COLO829 (cell line): ENCODE measurements around the gene ZNF546.
A peak's percentile ranks its signal among the peaks of the same experiment; 100 is the strongest.
"Not testable (repeated sequence)": the region's sequence is repeated elsewhere in the genome, so short reads cannot be mapped to it uniquely, and the experiment has no call there.

ENCODE experiments used
- DNase-seq: peaks from one replicate; pipeline ENCODE4 v3.0.0; 2012; ENCODE audit warnings: low spot score

ZNF546 gene

DNA sequence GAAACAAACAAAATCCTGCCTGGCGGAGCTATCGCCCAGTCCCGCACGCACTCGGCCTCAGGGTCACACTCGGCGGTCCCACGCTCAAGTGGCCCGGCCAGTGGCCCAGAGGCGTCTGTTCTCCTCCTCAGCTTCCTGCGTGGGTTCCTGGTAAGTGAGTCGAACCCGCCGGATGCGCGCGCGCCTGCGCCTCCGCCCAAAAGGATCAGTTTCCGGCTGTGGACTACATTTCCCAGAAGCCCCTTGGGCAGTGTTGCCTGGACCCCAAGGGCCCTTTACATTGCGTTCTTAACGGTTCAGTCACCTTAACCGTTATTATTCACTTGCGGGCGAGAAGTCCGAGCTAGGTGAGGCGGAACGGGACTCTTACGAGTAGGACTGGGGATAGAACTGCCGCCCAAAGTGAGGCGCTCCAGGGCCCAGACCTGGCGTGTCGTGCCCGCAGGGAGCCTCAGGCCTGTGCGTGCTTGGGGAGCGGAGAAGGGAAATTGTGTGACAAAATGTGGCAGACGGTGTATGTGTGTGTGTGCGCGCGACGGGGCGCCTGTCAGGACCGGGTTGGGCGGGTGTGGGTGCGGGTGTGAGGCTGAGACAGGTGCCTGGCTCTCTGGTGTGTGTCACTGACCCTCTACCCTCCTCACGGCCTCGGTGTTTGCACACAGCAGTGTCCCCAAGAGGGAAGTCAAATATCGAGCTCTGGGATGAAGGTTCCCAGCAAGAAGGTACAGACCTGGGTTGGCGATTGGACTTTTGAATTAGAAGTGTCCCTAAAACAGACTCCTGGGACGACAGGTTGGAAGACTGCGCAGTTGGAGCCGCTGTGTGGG, at the start of gene ZNF546:
Gene ZNF546, plus strand, starts transcription at position 250 of the 827 bp plus-strand sequence. CDS start 1,267 bp downstream, outside the sequence.
- DNase-seq, result peak; percentile 94

DNA sequence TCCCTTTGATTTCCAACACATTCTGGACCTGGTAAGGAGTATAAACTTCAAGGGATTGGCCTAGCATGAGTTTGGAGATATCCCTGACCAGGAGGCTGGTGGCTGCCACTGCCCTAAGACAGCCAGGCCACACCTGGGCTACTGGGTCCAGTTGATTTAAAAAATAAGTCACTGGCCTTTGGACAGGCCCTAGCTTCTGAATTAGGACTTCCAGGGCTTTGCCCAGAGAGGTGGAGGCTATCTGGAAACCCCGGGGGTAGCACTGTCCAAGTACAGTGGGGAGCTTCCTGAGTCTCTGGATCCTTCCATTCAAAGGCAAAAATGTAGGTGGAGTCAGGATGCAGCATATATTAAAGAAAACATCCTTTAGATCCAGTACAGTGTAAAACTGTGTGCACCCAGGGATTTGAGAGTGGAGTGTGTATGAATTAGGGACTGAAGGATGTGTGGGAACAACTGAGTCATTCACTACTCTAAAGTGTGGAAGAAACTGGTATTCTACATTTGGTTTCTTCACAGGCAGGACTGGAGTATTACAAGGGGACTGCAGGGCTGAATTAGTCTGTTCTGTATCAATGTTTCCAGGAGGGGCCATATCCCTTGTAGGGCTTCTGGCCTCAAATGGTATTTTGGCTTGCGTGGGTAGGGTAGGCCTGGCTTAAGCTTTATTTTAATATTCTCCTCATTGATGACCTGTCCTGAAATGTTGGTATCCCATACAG, 47.7 kb upstream of the ZNF546 start:
- no peak for DNase-seq

DNA sequence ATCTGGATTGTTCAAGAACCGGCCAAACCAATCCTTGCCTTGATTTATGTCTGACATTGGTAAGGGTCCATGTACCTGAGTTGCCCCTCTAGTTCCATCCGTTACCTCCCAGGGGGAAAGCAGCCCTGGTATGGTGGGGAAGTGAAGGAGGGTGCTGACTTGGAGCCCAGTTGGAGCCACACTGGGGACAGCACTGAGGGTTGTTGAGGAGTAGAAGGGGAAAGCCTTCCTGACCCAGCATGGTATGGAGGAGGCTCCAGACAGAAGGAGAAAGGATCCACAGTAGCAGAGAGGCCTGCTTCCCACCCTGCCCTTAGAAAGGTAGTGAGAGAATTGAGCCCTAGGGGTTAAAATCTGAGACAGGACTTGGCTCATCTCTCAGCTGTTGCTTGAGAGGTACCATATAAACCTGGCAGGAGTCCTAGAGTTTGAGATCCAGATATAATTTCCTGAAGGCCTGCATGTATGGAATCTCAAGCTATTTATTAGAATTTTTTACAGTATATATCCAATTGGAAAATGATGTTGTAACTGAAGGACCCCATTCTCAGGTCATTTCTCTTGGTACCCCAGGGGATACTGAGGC, 45.7 kb upstream of the ZNF546 start:
- no peak for DNase-seq

DNA sequence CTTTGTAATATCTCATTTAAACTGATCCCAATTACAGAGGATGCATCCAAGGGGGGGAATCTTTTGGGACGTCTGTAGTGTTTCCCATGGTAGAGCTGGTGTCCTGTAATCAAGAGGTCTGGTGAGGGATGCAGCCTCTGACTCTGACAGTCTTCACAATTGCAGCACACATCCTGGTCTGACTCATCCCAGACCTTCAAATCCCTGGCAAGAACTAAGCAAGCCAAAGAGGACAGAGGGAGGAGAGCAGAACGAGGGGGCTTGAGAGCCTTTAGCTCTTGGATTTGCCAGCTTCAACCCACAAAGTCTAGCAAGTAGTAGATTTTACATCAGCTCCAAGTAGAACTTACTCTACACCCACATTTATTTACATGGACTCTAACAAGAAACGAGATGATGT, 45.2 kb upstream of the ZNF546 start:
- DNase-seq, result peak; percentile 35

DNA sequence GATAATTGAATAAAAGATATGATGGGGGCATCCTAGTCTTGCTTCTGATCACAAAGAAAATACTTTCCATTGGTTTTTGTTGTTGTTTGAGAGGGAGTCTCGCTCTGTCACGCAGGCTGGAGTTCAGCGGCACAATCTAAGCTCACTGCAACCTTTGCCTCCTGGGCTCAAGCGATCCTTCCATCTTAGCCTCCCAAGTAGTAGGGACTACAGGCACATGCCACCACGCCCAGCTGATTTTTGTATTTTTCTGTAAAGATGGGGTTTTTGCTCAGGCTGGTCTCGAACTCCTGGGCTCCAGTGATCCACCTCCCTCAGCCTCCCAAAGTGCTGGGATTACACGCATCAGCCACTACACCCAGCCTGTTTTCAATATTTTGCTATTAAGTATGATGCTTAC, 42.9 kb upstream of the ZNF546 start:
- DNase-seq, result no peak

DNA sequence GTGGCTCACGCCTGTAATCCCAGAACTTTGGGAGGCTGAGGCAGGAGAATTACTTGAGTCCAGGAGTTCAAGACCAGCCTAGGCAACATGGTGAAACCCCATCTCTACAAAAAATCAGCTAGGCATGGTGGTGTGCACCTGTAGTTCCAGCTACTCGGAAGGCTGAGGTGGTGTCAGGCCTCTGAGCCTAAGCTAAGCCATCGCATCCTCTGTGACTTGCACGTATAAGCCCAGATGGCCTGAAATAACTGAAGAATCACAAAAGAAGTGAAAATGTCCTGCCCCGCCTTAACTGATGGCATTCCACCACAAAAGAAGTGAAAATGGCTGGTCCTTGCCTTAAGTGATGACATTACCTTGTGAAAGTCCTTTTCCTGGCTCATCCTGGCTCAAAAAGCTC, 39.0 kb upstream of the ZNF546 start:
- not testable (repeated sequence) for DNase-seq

DNA sequence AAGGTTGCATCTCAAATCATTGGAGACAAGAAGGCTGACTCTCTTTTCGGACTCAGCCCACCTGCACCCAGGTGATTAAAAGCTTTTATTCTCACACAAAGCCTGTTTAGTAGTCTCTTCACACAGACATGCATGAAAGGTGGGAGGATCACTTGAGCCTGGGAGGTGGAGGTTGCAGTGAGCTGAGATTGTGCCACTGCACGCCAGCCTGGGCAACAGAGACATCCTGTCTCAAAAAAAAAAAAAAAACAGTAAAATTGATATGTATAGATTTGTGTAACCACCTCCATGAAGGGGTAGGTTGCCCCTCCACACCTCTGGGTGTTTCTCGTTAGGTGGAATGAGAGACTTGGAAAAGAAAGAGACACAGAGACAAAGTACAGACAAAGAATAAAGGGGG, 37.9 kb upstream of the ZNF546 start:
- not testable (repeated sequence) for DNase-seq

DNA sequence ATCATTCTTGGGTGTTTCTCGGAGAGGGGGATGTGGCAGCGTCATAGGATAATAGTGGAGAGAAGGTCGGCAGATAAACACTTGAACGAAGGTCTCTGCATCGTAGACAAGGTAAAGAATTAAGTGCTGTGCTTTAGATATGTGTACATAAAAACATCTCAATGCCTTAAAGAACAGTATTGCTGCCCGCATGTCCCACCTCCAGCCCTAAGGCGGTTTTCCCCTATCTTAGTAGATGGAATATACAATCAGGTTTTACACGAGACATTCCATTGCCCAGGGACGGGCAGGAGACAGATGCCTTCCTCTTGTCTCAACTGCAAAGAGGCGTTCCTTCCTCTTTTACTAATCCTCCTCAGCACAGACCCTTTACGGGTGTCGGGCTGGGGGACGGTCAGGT, 37.5 kb upstream of the ZNF546 start:
- not testable (repeated sequence) for DNase-seq

DNA sequence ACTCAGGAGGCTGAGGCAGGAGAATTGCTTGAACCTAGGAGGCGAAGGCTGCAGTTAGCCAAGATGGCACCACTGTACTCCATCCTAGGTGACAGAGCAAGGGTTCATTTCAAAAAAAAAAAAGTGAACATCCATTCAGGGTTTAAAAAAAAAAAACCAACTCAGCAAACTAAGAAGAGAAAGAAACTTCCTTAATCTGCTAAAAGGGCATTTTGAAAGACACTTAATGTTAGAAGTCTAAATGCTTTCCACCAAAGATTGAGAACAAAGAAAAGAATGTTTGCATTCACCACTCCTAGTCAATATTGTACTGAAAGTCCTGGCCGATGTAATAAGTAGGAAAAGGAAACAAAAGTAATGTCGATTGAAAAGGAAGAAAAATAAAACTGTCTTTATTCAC, 33.0 kb upstream of the ZNF546 start:
- DNase-seq, result no peak

DNA sequence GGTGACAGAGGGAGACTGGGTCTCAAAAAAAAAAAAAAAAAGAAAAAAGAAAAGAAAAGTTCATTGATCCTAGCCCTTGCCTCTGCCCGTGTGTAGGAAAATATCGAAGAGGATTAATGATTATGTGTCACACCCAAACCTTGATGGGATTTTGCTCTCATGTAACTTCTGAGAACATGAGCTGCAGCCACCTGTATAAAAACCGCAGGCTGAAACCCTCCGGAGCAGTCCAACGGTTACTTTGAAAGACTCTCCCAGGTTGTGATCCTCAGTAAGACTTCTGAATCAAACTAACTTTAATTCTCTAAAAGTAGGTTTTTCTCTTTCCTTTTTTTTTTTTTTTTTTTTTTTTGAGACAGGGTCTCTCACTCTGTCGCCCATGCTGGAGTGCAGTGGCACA, 30.2 kb upstream of the ZNF546 start:
- DNase-seq, result no peak

DNA sequence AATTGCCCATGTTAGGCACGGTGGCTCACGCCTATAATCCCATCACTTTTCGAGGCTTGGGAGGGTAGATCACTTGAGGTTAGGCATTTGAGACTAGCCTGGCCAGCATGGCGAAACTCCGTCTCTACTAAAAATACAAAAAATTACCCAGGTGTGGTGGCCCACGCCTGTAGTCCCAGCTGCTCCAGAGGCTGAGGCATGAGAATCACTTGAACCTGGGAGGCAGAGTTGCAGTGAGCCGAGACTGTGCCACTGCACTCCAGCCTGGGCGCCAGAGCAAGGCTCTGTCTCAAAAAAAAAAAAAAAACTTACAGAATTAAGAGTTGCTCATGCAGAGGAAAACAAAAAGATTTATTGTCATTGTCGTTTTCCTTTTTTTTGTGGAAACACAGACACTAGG, 29.3 kb upstream of the ZNF546 start:
- no peak for DNase-seq

DNA sequence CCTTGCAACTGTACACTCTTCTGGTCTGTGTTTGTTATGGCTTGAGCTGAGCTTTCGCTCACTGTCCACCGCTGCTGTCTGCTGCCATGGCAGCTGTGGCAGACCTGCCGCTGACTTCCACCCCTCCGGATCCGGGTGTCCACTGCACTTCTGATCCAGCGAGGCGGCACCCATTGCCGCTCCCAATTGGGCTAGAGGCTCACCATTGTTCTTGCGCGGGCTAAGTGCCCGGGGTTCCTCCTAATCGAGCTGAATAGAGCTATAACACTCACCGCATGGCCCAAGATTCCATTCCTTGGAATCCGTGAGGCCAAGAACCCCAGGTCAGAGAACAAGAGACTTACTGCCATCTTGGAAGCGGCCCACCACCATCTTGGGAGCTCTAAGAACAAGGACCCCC, 28.1 kb upstream of the ZNF546 start:
- no peak for DNase-seq

DNA sequence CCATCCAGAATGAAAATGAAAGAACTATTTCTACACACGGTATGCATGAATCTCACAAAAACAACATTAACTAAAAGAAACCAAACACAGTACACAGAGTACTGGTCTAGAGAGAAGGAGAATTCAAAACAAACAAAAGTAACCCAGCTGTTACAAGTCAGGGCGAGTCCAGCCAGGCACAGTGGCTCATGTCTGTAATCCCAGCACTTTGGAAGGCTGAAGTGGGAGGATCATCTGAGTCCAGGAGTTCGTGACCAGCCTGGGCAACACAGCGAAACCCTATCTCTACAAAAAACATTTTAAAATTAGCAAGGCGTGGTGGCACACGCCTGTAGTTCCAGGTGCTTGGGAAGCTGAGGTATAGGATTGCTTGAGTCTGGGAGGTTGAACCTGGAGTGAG, 27.6 kb upstream of the ZNF546 start:
- no peak for DNase-seq

DNA sequence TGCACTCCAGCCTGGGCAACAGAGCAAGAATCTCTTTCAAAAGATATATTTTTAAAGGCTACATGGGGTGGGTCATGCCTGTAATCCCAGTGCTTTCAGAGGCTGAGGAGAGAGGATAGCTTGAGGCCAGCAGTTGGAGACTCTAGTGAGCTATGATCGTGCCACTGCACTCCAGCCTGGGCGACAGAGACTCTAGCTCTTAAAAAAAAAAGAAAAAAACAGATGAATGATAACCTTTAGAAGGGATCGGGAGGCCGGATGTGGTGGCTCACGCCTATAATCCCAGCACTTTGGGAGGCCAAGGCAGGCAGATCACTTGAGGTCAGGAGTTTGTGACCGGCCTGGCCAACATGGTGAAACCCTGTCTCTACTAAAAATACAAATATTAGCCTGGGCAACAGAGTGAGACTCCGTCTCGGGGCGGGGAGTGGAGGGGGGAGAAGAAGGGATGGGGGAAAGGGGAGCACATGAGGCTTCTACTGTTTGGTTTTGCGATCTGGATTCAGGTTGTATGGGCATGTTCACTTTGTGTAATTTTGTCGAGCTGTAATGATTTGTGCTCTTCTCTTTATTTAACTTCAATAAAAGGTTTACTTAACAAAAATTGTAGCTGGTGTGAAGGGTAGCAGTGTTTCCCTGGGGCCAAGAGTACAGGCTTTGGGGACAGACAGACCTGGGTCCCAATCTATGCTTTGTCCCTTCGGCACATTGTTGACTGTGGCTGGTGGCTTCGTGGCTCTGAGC, 27.0 kb upstream of the ZNF546 start:
- DNase-seq, result no peak

DNA sequence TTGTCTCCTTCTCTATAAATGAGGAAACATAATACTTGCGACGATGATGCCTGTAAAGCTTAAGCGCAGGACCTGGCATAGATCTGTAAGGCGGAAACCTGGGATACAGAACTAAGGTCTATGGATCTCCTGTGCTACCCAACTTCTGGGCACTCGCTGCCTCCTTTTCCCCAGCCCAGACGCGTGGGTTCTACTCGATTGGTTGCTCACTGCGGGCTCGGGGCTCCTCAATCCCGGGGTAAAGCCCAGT, 26.5 kb upstream of the ZNF546 start:
- DNase-seq, result peak; percentile 7

DNA sequence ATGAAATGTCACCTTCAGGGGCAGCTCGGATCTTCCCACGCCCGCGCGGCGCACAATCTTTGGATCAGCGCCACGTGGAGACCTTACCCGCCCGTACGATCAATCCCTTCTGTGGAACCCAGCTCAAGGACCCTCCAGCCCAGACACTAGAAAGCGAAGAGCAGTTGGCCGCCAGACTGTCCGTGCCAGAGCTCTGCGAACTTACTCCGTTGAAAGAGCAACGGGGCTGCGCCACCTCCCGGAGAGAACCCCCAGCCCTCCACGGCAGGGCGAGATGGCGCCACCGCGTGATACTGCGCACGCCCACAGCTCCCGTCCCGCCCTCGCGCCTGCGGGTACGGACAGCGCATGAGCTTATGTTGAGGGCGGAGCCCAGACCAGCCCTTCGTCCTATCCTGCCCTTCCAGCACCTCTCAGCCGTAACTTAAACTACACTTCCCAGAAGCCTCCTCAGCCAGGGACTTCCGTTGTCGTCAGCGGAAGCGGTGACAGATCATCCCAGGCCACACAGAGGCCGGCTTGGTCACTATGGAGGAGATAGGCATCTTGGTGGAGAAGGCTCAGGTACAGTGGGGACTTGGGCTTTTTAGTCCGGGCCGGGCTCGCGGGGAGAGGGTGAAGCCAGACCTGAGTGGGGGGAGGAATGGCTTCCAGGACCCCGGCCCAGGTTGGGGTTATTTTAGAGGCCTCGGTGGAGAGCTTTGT, 26.0 kb upstream of the ZNF546 start, which contains the start of gene PSMC4:
Gene PSMC4, plus strand, starts transcription at position 491 of the 705 bp plus-strand sequence. Its CDS starts 38 bp downstream, at position 529.
- DNase-seq, result peak; percentile 98

DNA sequence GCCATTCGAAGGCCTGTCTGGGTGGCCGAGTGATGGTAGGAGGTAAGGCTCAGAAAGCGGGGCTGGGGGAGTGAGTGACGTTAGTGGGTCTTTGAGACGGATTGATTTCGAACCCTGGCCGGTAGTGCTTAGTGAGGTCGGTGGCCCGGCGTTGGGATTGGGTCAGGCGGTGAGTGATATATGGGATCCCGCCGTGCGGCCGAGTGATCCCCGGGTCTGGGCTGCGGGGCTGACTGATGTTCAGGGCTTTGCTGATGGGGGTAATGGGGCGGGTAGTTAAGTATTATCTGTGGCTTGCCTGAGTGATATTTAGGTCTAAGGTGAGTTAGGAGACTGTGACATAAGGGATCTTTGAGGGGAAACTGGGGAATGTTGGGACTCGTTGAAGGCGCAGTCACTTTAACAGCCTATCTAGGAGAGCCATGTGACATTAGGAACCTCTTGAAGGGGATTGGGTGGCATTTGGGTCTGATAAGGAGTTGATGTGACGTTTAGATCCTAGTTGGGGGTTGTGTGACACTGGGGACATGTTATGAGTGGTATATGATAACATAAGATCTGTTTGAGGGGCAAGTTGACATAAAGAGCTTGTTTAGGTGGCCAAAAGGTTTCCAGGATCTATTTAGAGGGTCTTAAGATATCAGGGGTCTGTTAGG, 25.4 kb upstream of the ZNF546 start:
- no peak for DNase-seq

DNA sequence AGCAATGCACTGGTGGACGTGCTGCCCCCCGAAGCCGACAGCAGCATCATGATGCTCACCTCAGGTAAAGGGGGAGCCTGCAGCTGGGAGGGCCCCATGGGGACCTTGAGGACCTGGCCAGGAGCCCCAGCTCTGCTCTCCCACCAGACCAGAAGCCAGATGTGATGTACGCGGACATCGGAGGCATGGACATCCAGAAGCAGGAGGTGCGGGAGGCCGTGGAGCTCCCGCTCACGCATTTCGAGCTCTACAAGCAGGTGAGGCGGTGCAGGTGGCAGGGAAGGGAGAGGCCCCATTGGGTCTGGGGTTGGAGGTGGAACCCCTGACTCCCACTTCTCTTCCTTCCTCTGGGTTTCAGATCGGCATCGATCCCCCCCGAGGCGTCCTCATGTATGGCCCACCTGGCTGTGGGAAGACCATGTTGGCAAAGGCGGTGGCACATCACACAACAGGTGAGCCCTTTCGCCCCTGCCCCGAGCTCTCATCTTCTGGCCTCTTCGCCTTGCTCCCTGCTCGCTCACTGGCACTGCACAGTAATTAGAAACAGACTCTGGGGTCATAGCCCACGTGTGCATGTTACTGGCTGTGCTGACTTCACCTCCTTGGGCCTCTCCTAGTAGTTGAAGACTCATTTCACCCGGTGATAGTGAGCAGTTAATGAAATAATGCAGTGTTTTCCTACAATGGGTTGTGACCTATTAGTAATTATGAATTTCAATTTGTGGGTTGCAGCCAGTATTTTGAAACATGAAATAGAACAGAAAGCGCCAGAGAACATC, 22.3 kb upstream of the ZNF546 start:
- no peak for DNase-seq

DNA sequence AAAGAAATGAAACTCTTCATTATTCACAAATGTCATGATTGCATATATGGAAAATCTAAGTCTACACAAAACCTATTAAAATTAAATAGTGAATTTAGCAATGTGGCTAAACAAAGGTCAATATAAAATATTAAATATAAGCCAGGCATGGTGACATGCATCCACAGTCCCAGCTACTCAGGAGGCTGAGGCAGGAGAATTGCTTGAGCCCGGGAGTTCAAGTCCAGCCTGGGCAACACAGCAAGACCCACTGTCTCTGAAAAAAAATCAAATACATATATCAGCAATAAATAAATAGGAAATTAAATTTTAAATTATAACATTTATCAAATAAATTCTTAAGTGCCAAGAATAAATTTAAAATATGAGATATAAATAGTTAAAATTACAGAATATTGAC, 14.0 kb upstream of the ZNF546 start:
- no peak for DNase-seq

DNA sequence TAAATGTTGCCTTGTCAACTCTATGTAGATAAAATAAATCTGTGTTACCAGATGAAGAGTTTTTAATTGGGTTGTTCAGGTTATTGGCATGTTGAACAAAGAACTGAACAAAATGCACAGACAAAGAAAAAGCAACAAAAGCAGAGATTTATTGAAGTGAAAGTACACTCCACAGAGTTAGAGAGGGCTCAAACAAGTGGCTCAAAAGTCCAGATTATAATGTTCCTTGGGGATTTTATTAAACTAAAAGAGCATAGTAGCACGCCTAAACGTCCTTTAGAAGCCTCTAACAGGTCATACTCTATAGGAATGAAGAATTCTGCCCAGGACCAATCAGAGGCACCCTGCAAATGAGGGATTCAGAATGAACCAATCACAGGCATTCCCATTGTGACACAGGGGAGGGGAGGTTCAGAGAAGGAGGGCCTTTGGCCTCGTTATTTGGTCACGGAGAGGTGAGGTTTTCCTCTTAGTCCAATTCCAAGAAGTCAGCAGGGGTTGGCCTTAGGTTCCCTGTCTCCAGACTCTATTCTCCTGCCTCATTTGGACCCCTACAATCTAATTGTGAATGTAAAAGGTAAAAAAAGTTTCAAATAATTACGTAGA, 13.1 kb upstream of the ZNF546 start:
- DNase-seq, result no peak
